Measurements from ENCODE around the gene DNAJC1. TPM values are rescaled to one million over a fixed set of nuclear protein-coding genes. Genes with fewer than 3 reads are reported as not detected.
"Not testable (repeated sequence)": the region's sequence is repeated elsewhere in the genome, so short reads cannot be mapped to it uniquely, and the experiment has no call there.

The DNAJC1 gene
- total and polyA plus RNA-seq, 4 donors = 21.2 to 48.1 (median 32.5) TPM

- no peaks in the 10 kb centered on the region for H3K4me1 ChIP-seq (ENCODE audit: control insufficient read depth in 4 of 4, insufficient read depth in 4 of 4, low read length in 3 of 4)
- H3K9ac ChIP-seq (ENCODE audit: low read depth in 1 of 2, low read length in 2 of 2) = no peak overlapping the region
- H3K9me3 ChIP-seq (ENCODE audit: control insufficient read depth in 4 of 4, low read length in 3 of 4) = no peaks in the 10 kb centered on the region
- no peak overlapping the region for H3K4me3 ChIP-seq (ENCODE audit: low read depth in 1 of 3, low read length in 3 of 3)
- H3K27ac ChIP-seq (ENCODE audit: low read depth in 1 of 2, low read length in 2 of 2) = no peak overlapping the region
- TF ChIP-seq NR2F2 (IDR thresholded peaks at IDR 0.05) (no peak), SP1 (IDR thresholded peaks at IDR 0.05) (no peak), TAF1 (conservative IDR thresholded peaks at IDR 0.05) (no peak), EGR1 (IDR thresholded peaks at IDR 0.05; ENCODE audit: low read depth in 2 of 2) (no peak), RAD21 (IDR thresholded peaks at IDR 0.05) (no peak), FOXA1 (IDR thresholded peaks at IDR 0.05) (no peak)
- WGBS = 51% methylated on average over 3 of the region's 3 CpGs
- no peak for DNase-seq (ENCODE audit: low spot score)
- H3K36me3 ChIP-seq (ENCODE audit: control insufficient read depth in 4 of 4, insufficient read depth in 3 of 4, low read depth in 1 of 4, low read length in 3 of 4) = no peaks in the 10 kb centered on the region
- H3K27me3 ChIP-seq (ENCODE audit: control insufficient read depth in 4 of 4, insufficient read depth in 4 of 4, low read length in 3 of 4) = no peaks in the 10 kb centered on the region
Measured at GRCh38 chr10:22023508-22023907, 20.0 kb upstream of the DNAJC1 start.

GRCh38 chr10:22022257-22023032, 18.9 kb upstream of the DNAJC1 start:
- WGBS = 69% methylated on average over 8 of the region's 8 CpGs
- TF ChIP-seq JUND (IDR thresholded peaks at IDR 0.05) (no peak), HNF4A (conservative IDR thresholded peaks at IDR 0.05) (no peak), MAX (IDR thresholded peaks at IDR 0.05) (no peak), FOXA2 (IDR thresholded peaks at IDR 0.05) (no peak), CTCF (IDR thresholded peaks at IDR 0.05; ENCODE audit: low read depth, low read length, missing input control) (no peak)
- no peak for DNase-seq (ENCODE audit: low spot score)
- H3K27ac ChIP-seq (ENCODE audit: low read depth in 1 of 2, low read length in 2 of 2) = no peak overlapping the region
- H3K9ac ChIP-seq (ENCODE audit: low read depth in 1 of 2, low read length in 2 of 2) = no peak overlapping the region
- no peaks in the 10 kb centered on the region for H3K4me1 ChIP-seq (ENCODE audit: control insufficient read depth in 4 of 4, insufficient read depth in 4 of 4, low read length in 3 of 4)
- no peaks in the 10 kb centered on the region for H3K27me3 ChIP-seq (ENCODE audit: control insufficient read depth in 4 of 4, insufficient read depth in 4 of 4, low read length in 3 of 4)
- H3K9me3 ChIP-seq (ENCODE audit: control insufficient read depth in 4 of 4, low read length in 3 of 4) = no peaks in the 10 kb centered on the region
- no peak overlapping the region for H3K4me3 ChIP-seq (ENCODE audit: low read depth in 1 of 3, low read length in 3 of 3)
- no peaks in the 10 kb centered on the region for H3K36me3 ChIP-seq (ENCODE audit: control insufficient read depth in 4 of 4, insufficient read depth in 3 of 4, low read depth in 1 of 4, low read length in 3 of 4)

- not testable (repeated sequence) for H3K4me1 ChIP-seq (ENCODE audit: control insufficient read depth in 4 of 4, insufficient read depth in 4 of 4, low read length in 3 of 4); H3K4me3 ChIP-seq (ENCODE audit: low read depth in 1 of 3, low read length in 3 of 3); H3K36me3 ChIP-seq (ENCODE audit: control insufficient read depth in 4 of 4, insufficient read depth in 3 of 4, low read depth in 1 of 4, low read length in 3 of 4); DNase-seq (ENCODE audit: low spot score); H3K9me3 ChIP-seq (ENCODE audit: control insufficient read depth in 4 of 4, low read length in 3 of 4); H3K27me3 ChIP-seq (ENCODE audit: control insufficient read depth in 4 of 4, insufficient read depth in 4 of 4, low read length in 3 of 4); H3K27ac ChIP-seq (ENCODE audit: low read depth in 1 of 2, low read length in 2 of 2); H3K9ac ChIP-seq (ENCODE audit: low read depth in 1 of 2, low read length in 2 of 2)
- WGBS = 94% methylated on average over 3 of the region's 3 CpGs
Measured at GRCh38 chr10:22021144-22021543, 17.6 kb upstream of the DNAJC1 start.

Measured in liver (tissue), 9 donors.